NB4 (cell line): ENCODE results near the gene ELAVL3.

Experiments
- CTCF ChIP-seq: IDR thresholded peaks from one replicate; pipeline ENCODE4 v1.5.1; 2012; ENCODE audit warnings: low read depth, low read length
- POLR2A ChIP-seq: IDR thresholded peaks from 2 replicates; pipeline ENCODE4 v1.6.1; 2011; ENCODE audit warnings: mild to moderate bottlenecking; ENCODE audit not compliant: insufficient read length; ENCODE audit errors: extremely low read depth

DNA sequence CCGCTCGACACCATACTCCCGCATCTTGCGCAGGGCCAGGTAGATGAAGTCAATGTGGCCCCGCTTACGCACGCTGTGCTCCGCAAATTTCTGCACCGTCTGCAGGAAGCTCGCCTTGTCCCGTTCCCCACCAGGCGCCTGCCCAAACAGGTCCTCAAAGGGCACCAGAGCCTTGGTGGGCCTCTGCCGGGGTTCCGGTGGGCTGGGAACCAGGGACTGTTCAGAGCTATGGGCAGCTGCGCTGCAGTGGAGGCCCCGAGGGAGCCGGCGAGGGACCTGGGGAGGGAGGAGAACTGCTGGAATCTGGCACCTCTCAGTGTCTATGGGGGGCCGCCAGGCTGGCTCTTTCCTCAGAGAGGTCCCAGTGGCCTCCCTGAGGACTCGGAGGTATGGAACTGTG, 33.1 kb upstream of the ELAVL3 start:
- TF ChIP-seq POLR2A, result no peak
- no peak for TF ChIP-seq CTCF
